ENCODE data around the gene MITD1. TPM values are rescaled to one million over a fixed set of nuclear protein-coding genes. Genes with fewer than 3 reads are reported as not detected.

MITD1 gene
- total RNA-seq, 1 experiment from 2014 or later, result 29.3 TPM

DNA sequence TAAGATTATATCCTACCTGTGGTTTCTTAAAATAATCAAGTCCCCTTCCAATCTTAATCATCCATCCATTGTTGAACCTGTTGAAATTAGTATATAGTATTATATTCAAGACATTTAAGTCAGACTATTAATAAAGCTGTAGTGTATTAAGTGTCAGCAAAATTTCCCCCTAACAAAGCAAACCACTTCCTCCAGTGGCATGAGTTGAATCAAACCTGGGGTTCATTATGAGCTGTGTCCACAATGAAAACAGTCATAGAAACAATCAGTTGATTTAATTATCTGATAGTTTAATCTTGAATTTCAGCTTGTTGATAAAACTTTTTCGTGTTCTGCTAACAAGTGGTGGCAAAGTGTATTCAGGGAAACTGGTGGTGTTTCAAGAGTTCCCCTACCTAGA, 11.3 kb downstream of the MITD1 start:
- H3K36me3 ChIP-seq (ENCODE audit: control insufficient read depth, insufficient read depth, low read length), result peaks cover 1% of the 10 kb centered on the region; the same call in 1 of the 2 replicates
- no peaks in the 10 kb centered on the region for H3K27me3 ChIP-seq (replicated peaks; ENCODE audit: control insufficient read depth, insufficient read depth, low read length)
- Mint-ChIP-seq H3K36me3 (ENCODE audit: insufficient read depth, unreplicated experiment) (peaks cover 48% of the 10 kb centered on the region), H3K4me3 (ENCODE audit: unreplicated experiment) (no peak overlapping the region), H3K9me3 (ENCODE audit: unreplicated experiment) (no peaks in the 10 kb centered on the region), H3K27me3 (ENCODE audit: insufficient read depth, unreplicated experiment) (no peaks in the 10 kb centered on the region), H3K4me1 (ENCODE audit: low read depth, unreplicated experiment) (no peaks in the 10 kb centered on the region), H3K27ac (ENCODE audit: unreplicated experiment) (no peak overlapping the region)
- no peaks in the 10 kb centered on the region for H3K9me3 ChIP-seq
- H3K4me1 ChIP-seq, result no peaks in the 10 kb centered on the region
- POLR2A ChIA-PET, result interaction anchor here (1.1 kb wide), 1 partner anchor 9 kb away, joined by 3 read pairs; no protein-coding TSS in a partner anchor
- no peak overlapping the region for H3K4me3 ChIP-seq (ENCODE audit: low read depth, low read length)
- no peak for DNase-seq
- BruUV-seq (replicated peaks), result no TSS peak
- TF ChIP-seq, protein P1, sequence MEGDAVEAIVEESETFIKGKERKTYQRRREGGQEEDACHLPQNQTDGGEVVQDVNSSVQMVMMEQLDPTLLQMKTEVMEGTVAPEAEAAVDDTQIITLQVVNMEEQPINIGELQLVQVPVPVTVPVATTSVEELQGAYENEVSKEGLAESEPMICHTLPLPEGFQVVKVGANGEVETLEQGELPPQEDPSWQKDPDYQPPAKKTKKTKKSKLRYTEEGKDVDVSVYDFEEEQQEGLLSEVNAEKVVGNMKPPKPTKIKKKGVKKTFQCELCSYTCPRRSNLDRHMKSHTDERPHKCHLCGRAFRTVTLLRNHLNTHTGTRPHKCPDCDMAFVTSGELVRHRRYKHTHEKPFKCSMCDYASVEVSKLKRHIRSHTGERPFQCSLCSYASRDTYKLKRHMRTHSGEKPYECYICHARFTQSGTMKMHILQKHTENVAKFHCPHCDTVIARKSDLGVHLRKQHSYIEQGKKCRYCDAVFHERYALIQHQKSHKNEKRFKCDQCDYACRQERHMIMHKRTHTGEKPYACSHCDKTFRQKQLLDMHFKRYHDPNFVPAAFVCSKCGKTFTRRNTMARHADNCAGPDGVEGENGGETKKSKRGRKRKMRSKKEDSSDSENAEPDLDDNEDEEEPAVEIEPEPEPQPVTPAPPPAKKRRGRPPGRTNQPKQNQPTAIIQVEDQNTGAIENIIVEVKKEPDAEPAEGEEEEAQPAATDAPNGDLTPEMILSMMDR (IDR thresholded peaks at IDR 0.05; ENCODE audit: insufficient read depth in 1 of 2, low read depth in 1 of 2, low read length in 1 of 2, severe bottlenecking in 1 of 2, unreplicated experiment in 1 of 2), result no peak
- intact Hi-C loops (cut with micrococcal nuclease; ENCODE audit: unreplicated experiment), result no loop called here
- CTCF ChIA-PET, result no interaction called here

- Histone ChIP-seq H3K27me3 (replicated peaks; ENCODE audit: control insufficient read depth, insufficient read depth, low read length) (no peaks in the 10 kb centered on the region), H3K4me1 (no peaks in the 10 kb centered on the region), H3K36me3 (ENCODE audit: control insufficient read depth, insufficient read depth, low read length) (no peaks in the 10 kb centered on the region; the same call in 1 of the 2 replicates), H3K9me3 (no peaks in the 10 kb centered on the region), H3K4me3 (ENCODE audit: low read depth, low read length) (no peak overlapping the region)
- no peak for DNase-seq
- Mint-ChIP-seq H3K27me3 (ENCODE audit: insufficient read depth, unreplicated experiment) (no peaks in the 10 kb centered on the region), H3K4me1 (ENCODE audit: low read depth, unreplicated experiment) (no peaks in the 10 kb centered on the region), H3K27ac (ENCODE audit: unreplicated experiment) (no peak overlapping the region), H3K9me3 (ENCODE audit: unreplicated experiment) (no peaks in the 10 kb centered on the region), H3K36me3 (ENCODE audit: insufficient read depth, unreplicated experiment) (peaks cover 43% of the 10 kb centered on the region), H3K4me3 (ENCODE audit: unreplicated experiment) (no peak overlapping the region)
- intact Hi-C loops (cut with micrococcal nuclease; ENCODE audit: unreplicated experiment), result no loop called here
- TF ChIP-seq, protein P1 (IDR thresholded peaks at IDR 0.05; ENCODE audit: insufficient read depth in 1 of 2, low read depth in 1 of 2, low read length in 1 of 2, severe bottlenecking in 1 of 2, unreplicated experiment in 1 of 2), result no peak
- CTCF ChIA-PET, result no interaction called here
- BruUV-seq (replicated peaks), result no TSS peak
- POLR2A ChIA-PET, result no interaction called here
Measured at GRCh38 chr2:99166218-99166617, 14.6 kb downstream of the MITD1 start.

DNA sequence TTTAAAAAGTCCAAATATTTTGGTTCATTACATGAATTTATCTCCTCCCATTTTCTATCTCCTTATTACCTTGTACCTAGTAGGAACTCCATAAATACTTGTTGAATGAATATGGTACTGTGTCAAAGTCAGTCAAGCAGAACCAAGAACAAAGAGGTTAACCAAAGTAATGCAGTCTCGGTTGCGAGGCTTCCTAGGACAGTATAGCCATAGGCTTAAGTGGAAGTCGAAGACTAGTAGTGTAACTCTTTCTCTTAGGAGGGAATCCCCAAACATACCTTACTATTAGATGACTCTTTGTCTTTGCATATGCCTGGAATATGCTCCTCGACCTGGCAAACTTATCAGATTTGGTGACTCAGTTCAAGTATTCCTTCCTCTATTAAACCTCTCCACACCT, 21.3 kb downstream of the MITD1 start:
- Mint-ChIP-seq H3K4me1 (ENCODE audit: low read depth, unreplicated experiment) (peaks cover 7% of the 10 kb centered on the region), H3K36me3 (ENCODE audit: insufficient read depth, unreplicated experiment) (peaks cover 12% of the 10 kb centered on the region), H3K27ac (ENCODE audit: unreplicated experiment) (no peak overlapping the region), H3K27me3 (ENCODE audit: insufficient read depth, unreplicated experiment) (no peaks in the 10 kb centered on the region), H3K9me3 (ENCODE audit: unreplicated experiment) (no peaks in the 10 kb centered on the region), H3K4me3 (ENCODE audit: unreplicated experiment) (no peak overlapping the region)
- Histone ChIP-seq H3K9me3 (no peaks in the 10 kb centered on the region), H3K4me3 (ENCODE audit: low read depth, low read length) (no peak overlapping the region), H3K36me3 (ENCODE audit: control insufficient read depth, insufficient read depth, low read length) (no peaks in the 10 kb centered on the region), H3K27me3 (replicated peaks; ENCODE audit: control insufficient read depth, insufficient read depth, low read length) (no peaks in the 10 kb centered on the region), H3K4me1 (no peaks in the 10 kb centered on the region; the same call in 1 of the 2 replicates)
- intact Hi-C loops (cut with micrococcal nuclease; ENCODE audit: unreplicated experiment), result no loop called here
- ChIA-PET CTCF (interaction anchor here (0.6 kb wide), 1 partner anchor 972 kb away, joined by 5 read pairs; no protein-coding TSS in a partner anchor), POLR2A (no interaction called here)
- TF ChIP-seq, protein P1 (IDR thresholded peaks at IDR 0.05; ENCODE audit: insufficient read depth in 1 of 2, low read depth in 1 of 2, low read length in 1 of 2, severe bottlenecking in 1 of 2, unreplicated experiment in 1 of 2), result no peak
- BruUV-seq (replicated peaks), result no TSS peak
- DNase-seq, result no peak
